WTC11 (cell line): Measurements from ENCODE around the gene OTOG. TPM values are rescaled to one million over a fixed set of nuclear protein-coding genes. Genes with fewer than 3 reads are reported as not detected.

Experiments used
- ATAC-seq: fragments of 200-7000 bp; cut with Tn5 transposase; 2 replicates; pipeline ENCODE4 v1.10.0; 2021; ENCODE audit warnings: mild to moderate bottlenecking, moderate library complexity
- CTCF ChIA-PET: fragments of 300-600 bp; sonication (Branson Sonifier 250); formaldehyde crosslinking; loops from one replicate; lab custom pipeline; 2021; ENCODE audit warnings: antibody characterized with exemption; lab: Charles Lee
- POLR2A ChIA-PET: fragments of 350-600 bp; sonication (Branson Sonifier 250); formaldehyde crosslinking; loops from one replicate; lab custom pipeline; 2021; ENCODE audit warnings: antibody characterized with exemption; lab: Charles Lee
- DNase-seq: peaks from one replicate; pipeline ENCODE4 v3.0.0; 2021; ENCODE audit warnings: low spot score
- H3K27ac Mint-ChIP-seq: 2 replicates; pipeline ENCODE4 v1.8.0; 2021; ENCODE audit warnings: mixed read lengths
- H3K27me3 Mint-ChIP-seq: 2 replicates; pipeline ENCODE4 v1.8.0; 2021; ENCODE audit warnings: low read depth, mild to moderate bottlenecking, moderate library complexity, mixed read lengths
- H3K36me3 Mint-ChIP-seq: 2 replicates; pipeline ENCODE4 v1.8.0; 2021; ENCODE audit warnings: mixed read lengths
- H3K4me1 Mint-ChIP-seq: 2 replicates; pipeline ENCODE4 v1.8.0; 2022; ENCODE audit warnings: mixed read lengths
- H3K4me3 Mint-ChIP-seq: 2 replicates; pipeline ENCODE4 v1.8.0; 2021; ENCODE audit warnings: mild to moderate bottlenecking, moderate library complexity, mixed read lengths
- H3K9me3 Mint-ChIP-seq: 2 replicates; pipeline ENCODE4 v1.8.0; 2021; ENCODE audit warnings: mixed read lengths
- CREM ChIP-seq: sonication (generic); formaldehyde crosslinking; IDR thresholded peaks from 2 replicates; pipeline ENCODE4 v1.8.1; 2022; ENCODE audit warnings: mild to moderate bottlenecking, missing genetic modification reagents, moderate library complexity
- EMX1 ChIP-seq: fragments of 250-450 bp; sonication (Bioruptor Pico); IDR thresholded peaks from 2 replicates; pipeline ENCODE4 v1.8.0; 2021; ENCODE audit warnings: mild to moderate bottlenecking
- FOXP1 ChIP-seq: sonication (generic); formaldehyde crosslinking; IDR thresholded peaks from 2 replicates; pipeline ENCODE4 v1.8.0; 2022; ENCODE audit warnings: missing genetic modification reagents, mild to moderate bottlenecking, moderate library complexity, borderline replicate concordance
- GRHL2 ChIP-seq: fragments of 250-450 bp; sonication (Bioruptor Pico); IDR thresholded peaks from 2 replicates; pipeline ENCODE4 v1.8.0; 2022; ENCODE audit warnings: mild to moderate bottlenecking, moderate library complexity; ENCODE audit not compliant: insufficient replicate concordance, severe bottlenecking
- NFATC4 ChIP-seq: fragments of 250-450 bp; sonication (Bioruptor Pico); IDR thresholded peaks from 2 replicates; pipeline ENCODE4 v1.9.0; 2021; ENCODE audit warnings: mild to moderate bottlenecking
- NR1H2 ChIP-seq: sonication (generic); formaldehyde crosslinking; IDR thresholded peaks from 2 replicates; pipeline ENCODE4 v1.9.0; 2021; ENCODE audit warnings: mild to moderate bottlenecking, moderate library complexity, missing genetic modification reagents
- SMAD3 ChIP-seq: sonication (generic); formaldehyde crosslinking; IDR thresholded peaks from 2 replicates; pipeline ENCODE4 v1.8.0; 2022; ENCODE audit warnings: missing genetic modification reagents, mild to moderate bottlenecking, borderline replicate concordance
- ZNF121 ChIP-seq: sonication (generic); formaldehyde crosslinking; IDR thresholded peaks from 2 replicates; pipeline ENCODE4 v1.8.0; 2023; ENCODE audit warnings: missing genetic modification reagents
- ZNF219 ChIP-seq: sonication (generic); formaldehyde crosslinking; IDR thresholded peaks from 2 replicates; pipeline ENCODE4 v1.8.0; 2023; ENCODE audit warnings: missing genetic modification reagents, mild to moderate bottlenecking, borderline replicate concordance
- ZNF416 ChIP-seq: fragments of 250-450 bp; sonication (Bioruptor Pico); IDR thresholded peaks from 2 replicates; pipeline ENCODE4 v1.9.0; 2021; ENCODE audit warnings: mild to moderate bottlenecking, inconsistent platforms
- ZNF423 ChIP-seq: fragments of 250-450 bp; sonication (Bioruptor Pico); IDR thresholded peaks from 2 replicates; pipeline ENCODE4 v2.1.2; 2022; ENCODE audit warnings: mild to moderate bottlenecking, moderate library complexity
- total RNA-seq: library from RNA; stranded (reverse); gene quantifications from 3 replicates; pipeline ENCODE4 v1.2.3, GENCODE V29; 2021
- TF ChIP-seq, protein P1 (sequence below): sonication (generic); formaldehyde crosslinking; IDR thresholded peaks from 2 replicates; pipeline ENCODE4 v1.8.1; 2022; ENCODE audit warnings: low read depth, missing genetic modification reagents, borderline replicate concordance
- TF ChIP-seq, protein P2 (sequence below): sonication (generic); formaldehyde crosslinking; IDR thresholded peaks from 2 replicates; pipeline ENCODE4 v1.8.1; 2023; ENCODE audit warnings: mild to moderate bottlenecking, missing genetic modification reagents
- TF ChIP-seq, protein P3 (sequence below): fragments of 250-450 bp; sonication (Bioruptor Pico); IDR thresholded peaks from 2 replicates; pipeline ENCODE4 v1.8.0; 2021; ENCODE audit warnings: mild to moderate bottlenecking
- TF ChIP-seq, protein P4 (sequence below): fragments of 250-450 bp; sonication (Bioruptor Pico); conservative IDR thresholded peaks from 2 replicates; pipeline ENCODE4 v1.9.0; 2021; ENCODE audit warnings: mild to moderate bottlenecking
- TF ChIP-seq, protein P5 (sequence below): sonication (generic); formaldehyde crosslinking; IDR thresholded peaks from 2 replicates; pipeline ENCODE4 v1.8.0; 2023; ENCODE audit warnings: missing genetic modification reagents, mild to moderate bottlenecking, borderline replicate concordance

Gene OTOG
- total RNA-seq, 1 experiment from 2014 or later: 1.4 TPM

DNA sequence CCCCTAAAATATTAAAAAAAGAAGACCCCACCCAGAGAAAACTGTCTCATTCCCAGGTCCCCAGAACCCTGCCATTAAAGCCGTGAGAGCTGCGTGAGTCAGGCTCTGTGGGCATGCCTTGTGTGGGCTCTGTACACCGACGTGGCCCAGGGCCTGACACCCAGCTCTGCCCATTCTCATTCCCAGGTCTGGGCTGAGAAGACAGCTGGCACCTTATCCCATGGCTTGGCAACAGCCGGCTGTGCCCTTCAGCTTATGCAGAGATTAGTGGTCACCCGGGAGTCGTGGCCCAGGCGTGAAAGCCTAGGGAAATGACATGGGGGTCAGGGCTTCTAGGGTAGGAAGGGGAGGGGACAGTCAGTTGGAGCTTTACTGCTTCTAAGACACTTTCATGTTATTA lies 31.9 kb downstream of the OTOG start:
- H3K27me3 Mint-ChIP-seq: no peaks in the 10 kb centered on the region; the same call in 1 of the 2 replicates
- H3K9me3 Mint-ChIP-seq: no peaks in the 10 kb centered on the region; the same call in 1 of the 2 replicates
- peak; percentile 5 for DNase-seq
- ChIA-PET CTCF (no interaction called here), POLR2A (no interaction called here)
- ATAC-seq: no peak
- TF ChIP-seq, protein P1, sequence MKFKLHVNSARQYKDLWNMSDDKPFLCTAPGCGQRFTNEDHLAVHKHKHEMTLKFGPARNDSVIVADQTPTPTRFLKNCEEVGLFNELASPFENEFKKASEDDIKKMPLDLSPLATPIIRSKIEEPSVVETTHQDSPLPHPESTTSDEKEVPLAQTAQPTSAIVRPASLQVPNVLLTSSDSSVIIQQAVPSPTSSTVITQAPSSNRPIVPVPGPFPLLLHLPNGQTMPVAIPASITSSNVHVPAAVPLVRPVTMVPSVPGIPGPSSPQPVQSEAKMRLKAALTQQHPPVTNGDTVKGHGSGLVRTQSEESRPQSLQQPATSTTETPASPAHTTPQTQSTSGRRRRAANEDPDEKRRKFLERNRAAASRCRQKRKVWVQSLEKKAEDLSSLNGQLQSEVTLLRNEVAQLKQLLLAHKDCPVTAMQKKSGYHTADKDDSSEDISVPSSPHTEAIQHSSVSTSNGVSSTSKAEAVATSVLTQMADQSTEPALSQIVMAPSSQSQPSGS (CRISPR knock-in tag): no peak
- TF ChIP-seq, protein P2, sequence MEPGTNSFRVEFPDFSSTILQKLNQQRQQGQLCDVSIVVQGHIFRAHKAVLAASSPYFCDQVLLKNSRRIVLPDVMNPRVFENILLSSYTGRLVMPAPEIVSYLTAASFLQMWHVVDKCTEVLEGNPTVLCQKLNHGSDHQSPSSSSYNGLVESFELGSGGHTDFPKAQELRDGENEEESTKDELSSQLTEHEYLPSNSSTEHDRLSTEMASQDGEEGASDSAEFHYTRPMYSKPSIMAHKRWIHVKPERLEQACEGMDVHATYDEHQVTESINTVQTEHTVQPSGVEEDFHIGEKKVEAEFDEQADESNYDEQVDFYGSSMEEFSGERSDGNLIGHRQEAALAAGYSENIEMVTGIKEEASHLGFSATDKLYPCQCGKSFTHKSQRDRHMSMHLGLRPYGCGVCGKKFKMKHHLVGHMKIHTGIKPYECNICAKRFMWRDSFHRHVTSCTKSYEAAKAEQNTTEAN (CRISPR knock-in tag): no peak
- no peak for TF ChIP-seq ZNF219
- TF ChIP-seq, protein P3, sequence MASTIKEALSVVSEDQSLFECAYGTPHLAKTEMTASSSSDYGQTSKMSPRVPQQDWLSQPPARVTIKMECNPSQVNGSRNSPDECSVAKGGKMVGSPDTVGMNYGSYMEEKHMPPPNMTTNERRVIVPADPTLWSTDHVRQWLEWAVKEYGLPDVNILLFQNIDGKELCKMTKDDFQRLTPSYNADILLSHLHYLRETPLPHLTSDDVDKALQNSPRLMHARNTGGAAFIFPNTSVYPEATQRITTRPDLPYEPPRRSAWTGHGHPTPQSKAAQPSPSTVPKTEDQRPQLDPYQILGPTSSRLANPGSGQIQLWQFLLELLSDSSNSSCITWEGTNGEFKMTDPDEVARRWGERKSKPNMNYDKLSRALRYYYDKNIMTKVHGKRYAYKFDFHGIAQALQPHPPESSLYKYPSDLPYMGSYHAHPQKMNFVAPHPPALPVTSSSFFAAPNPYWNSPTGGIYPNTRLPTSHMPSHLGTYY (CRISPR knock-in tag): no peak
- TF ChIP-seq, protein P4, sequence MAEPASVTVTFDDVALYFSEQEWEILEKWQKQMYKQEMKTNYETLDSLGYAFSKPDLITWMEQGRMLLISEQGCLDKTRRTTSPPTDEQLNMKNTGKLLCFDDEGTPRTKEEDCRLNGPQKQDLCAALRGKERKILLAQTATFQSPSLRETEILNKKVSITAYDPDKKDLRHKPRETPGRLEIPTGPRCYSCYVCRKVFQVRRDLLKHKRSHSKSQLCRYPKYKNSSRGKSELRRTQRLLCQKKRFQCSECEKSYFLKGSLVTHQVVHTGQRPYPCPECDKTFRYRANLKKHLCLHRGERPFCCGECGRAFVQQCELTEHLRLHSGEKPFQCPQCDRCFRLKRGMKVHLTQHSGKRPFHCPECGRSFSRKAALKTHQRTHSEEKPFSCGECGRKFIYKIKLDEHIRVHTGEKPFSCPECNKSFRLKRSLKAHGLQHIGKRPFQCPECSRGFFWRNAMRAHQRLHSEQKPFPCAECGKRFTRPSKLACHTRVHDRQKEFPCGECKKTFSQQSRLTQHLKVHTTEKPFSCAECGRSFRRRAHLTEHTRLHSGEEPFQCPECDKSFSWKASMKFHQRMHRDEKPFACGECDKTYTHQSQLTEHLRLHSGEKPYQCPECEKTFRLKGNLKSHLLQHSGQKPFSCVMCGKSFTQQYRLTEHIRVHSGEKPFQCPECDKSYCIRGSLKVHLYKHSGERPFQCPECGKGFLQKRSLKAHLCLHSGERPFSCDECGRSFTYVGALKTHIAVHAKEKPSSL (CRISPR knock-in tag): no peak
- TF ChIP-seq ZNF121 (CRISPR knock-in tag): no peak
- no peaks in the 10 kb centered on the region for H3K36me3 Mint-ChIP-seq
- peaks cover 16% of the 10 kb centered on the region for H3K4me1 Mint-ChIP-seq
- H3K4me3 Mint-ChIP-seq: no peak overlapping the region
- no peak overlapping the region for H3K27ac Mint-ChIP-seq

DNA sequence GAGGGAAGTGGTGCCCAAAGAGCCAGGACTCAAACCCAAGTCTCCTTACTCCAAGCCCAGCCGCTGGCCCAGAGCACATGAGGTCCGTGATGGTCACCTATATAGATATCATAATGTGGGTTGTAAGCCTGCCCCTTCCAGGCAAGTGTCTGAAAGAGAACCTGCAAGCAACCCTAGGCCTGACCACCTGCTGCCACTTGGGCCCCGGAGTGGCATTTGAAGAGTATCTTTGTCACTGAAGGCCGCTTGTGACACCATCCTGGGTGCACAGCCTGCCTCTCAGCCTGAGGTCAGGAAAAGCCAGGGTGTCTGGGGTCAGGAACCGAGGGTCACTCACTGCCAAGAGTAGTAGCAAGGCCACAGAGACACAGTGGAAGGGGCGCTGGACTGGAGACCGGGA lies 32.4 kb downstream of the OTOG start:
- DNase-seq: peak; percentile 6
- peaks cover 16% of the 10 kb centered on the region for H3K4me1 Mint-ChIP-seq
- POLR2A ChIA-PET: no interaction called here
- TF ChIP-seq, protein P3 (CRISPR knock-in tag): no peak
- TF ChIP-seq NFATC4 (CRISPR knock-in tag): no peak
- TF ChIP-seq, all 79 proteins: peak for 0
- no peak for ATAC-seq
- no peak overlapping the region for H3K4me3 Mint-ChIP-seq
- H3K9me3 Mint-ChIP-seq: no peaks in the 10 kb centered on the region; the same call in 1 of the 2 replicates
- H3K27me3 Mint-ChIP-seq: no peaks in the 10 kb centered on the region; the same call in 1 of the 2 replicates
- no peak overlapping the region for H3K27ac Mint-ChIP-seq
- CTCF ChIA-PET: no interaction called here
- no peaks in the 10 kb centered on the region for H3K36me3 Mint-ChIP-seq

DNA sequence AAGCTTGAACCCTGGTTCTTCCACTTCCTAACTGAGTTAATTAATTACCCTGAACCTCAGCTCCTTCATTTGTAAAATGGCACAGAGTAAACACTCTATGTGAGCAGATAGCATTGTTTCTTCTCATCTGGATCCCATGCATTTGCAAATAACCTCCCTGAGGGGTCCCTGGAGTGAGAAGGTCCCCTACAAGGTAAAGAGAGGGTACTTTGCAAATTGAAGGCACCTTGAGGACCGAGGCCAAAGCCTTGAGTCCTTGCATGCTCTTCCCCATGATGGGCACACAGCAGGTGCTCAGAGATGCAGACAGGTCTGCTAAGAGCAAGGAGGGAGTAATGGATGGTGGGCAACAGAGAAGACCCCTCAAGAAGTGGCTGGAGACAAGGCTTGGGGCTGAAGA lies 33.2 kb downstream of the OTOG start:
- ATAC-seq (no peak), DNase-seq (peak; percentile 3)
- CTCF ChIA-PET: no interaction called here
- POLR2A ChIA-PET: no interaction called here
- peaks cover 16% of the 10 kb centered on the region for H3K4me1 Mint-ChIP-seq
- H3K4me3 Mint-ChIP-seq: no peak overlapping the region
- no peaks in the 10 kb centered on the region for H3K36me3 Mint-ChIP-seq
- H3K9me3 Mint-ChIP-seq: no peaks in the 10 kb centered on the region; the same call in 1 of the 2 replicates
- no peak overlapping the region for H3K27ac Mint-ChIP-seq
- no peaks in the 10 kb centered on the region; the same call in 1 of the 2 replicates for H3K27me3 Mint-ChIP-seq
- TF ChIP-seq GRHL2 (CRISPR knock-in tag): no peak
- TF ChIP-seq ZNF423 (CRISPR knock-in tag): peak; percentile 82

DNA sequence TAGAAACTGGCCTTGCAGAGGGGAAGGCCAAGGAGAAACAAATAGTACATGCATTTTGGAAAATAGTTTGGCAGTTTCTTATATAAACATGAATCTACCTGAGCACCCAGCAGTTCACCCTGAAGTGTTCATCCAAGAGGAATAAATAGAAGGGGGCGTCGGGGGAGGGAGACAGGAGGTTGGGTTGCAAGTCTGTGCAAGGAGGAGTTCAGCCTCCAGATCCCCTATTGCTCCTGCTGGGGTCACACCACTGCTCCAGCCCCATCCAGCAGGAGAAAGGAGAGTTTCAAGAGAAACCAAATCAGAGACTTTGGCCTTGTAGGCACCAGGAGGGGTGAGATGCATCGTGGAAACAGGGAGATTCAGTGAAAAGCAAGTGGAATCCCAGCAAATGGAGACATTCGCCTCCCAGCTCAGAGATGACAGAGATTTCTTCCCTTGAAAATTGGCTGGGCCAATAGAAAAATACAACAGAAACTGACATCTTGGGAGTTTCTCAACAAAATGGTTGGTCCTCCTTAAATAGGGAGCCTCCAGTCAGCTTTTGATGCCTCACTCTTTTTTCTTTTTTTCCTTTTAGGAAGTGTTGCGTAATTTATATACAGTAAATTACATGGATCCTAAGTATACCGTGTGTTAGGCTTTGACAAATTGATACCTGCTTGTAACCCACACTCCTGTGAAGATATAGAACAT lies 34.1 kb downstream of the OTOG start:
- CTCF ChIA-PET: no interaction called here
- no peak for TF ChIP-seq ZNF416 (CRISPR knock-in tag)
- TF ChIP-seq CREM (CRISPR knock-in tag): no peak
- TF ChIP-seq NR1H2 (CRISPR knock-in tag): no peak
- TF ChIP-seq FOXP1 (CRISPR knock-in tag): no peak
- TF ChIP-seq EMX1 (CRISPR knock-in tag): no peak
- TF ChIP-seq, protein P5, sequence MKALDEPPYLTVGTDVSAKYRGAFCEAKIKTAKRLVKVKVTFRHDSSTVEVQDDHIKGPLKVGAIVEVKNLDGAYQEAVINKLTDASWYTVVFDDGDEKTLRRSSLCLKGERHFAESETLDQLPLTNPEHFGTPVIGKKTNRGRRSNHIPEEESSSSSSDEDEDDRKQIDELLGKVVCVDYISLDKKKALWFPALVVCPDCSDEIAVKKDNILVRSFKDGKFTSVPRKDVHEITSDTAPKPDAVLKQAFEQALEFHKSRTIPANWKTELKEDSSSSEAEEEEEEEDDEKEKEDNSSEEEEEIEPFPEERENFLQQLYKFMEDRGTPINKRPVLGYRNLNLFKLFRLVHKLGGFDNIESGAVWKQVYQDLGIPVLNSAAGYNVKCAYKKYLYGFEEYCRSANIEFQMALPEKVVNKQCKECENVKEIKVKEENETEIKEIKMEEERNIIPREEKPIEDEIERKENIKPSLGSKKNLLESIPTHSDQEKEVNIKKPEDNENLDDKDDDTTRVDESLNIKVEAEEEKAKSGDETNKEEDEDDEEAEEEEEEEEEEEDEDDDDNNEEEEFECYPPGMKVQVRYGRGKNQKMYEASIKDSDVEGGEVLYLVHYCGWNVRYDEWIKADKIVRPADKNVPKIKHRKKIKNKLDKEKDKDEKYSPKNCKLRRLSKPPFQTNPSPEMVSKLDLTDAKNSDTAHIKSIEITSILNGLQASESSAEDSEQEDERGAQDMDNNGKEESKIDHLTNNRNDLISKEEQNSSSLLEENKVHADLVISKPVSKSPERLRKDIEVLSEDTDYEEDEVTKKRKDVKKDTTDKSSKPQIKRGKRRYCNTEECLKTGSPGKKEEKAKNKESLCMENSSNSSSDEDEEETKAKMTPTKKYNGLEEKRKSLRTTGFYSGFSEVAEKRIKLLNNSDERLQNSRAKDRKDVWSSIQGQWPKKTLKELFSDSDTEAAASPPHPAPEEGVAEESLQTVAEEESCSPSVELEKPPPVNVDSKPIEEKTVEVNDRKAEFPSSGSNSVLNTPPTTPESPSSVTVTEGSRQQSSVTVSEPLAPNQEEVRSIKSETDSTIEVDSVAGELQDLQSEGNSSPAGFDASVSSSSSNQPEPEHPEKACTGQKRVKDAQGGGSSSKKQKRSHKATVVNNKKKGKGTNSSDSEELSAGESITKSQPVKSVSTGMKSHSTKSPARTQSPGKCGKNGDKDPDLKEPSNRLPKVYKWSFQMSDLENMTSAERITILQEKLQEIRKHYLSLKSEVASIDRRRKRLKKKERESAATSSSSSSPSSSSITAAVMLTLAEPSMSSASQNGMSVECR (CRISPR knock-in tag): no peak
- TF ChIP-seq SMAD3 (CRISPR knock-in tag): no peak

More for the DNA sequence above, 34.1 kb downstream of the OTOG start:
- peaks cover 11% of the 10 kb centered on the region for H3K4me1 Mint-ChIP-seq
- peak; percentile 7 for DNase-seq
- POLR2A ChIA-PET: no interaction called here
- H3K27me3 Mint-ChIP-seq: no peaks in the 10 kb centered on the region; the same call in 1 of the 2 replicates
- no peaks in the 10 kb centered on the region; the same call in 1 of the 2 replicates for H3K9me3 Mint-ChIP-seq
- H3K4me3 Mint-ChIP-seq: no peak overlapping the region
- no peak for ATAC-seq
- no peaks in the 10 kb centered on the region for H3K36me3 Mint-ChIP-seq
- no peak overlapping the region for H3K27ac Mint-ChIP-seq
